Right ventricle myocardium superior (tissue), 1 donor: Measurements from ENCODE around the gene RAB8A. TPM values are rescaled to one million over a fixed set of nuclear protein-coding genes. Genes with fewer than 3 reads are reported as not detected.
A peak's percentile ranks its signal among the peaks of the same experiment; 100 is the strongest.
"Not testable (repeated sequence)": the region's sequence is repeated elsewhere in the genome, so short reads cannot be mapped to it uniquely, and the experiment has no call there.

Experiments
- ATAC-seq: fragments of 200-7000 bp; cut with Tn5 transposase; one replicate; pipeline ENCODE4 v1.9.1; 2020; ENCODE audit warnings: mild to moderate bottlenecking; ENCODE audit not compliant: poor library complexity
- DNase-seq: peaks from one replicate; pipeline ENCODE4 v3.0.0-alpha.2; 2020
- intact Hi-C: fragments of 100-400 bp; cut with DNase I; formaldehyde crosslinking; loops from one replicate; pipeline ENCODE4 v1.11.2; 2022
- total RNA-seq: library from RNA; stranded (reverse); fragmentation: NEBNext Ultra II Directional; extraction: Animal tissue kit (Norgen Biotek cat#: 25700); gene quantifications from one replicate; pipeline ENCODE4 v1.2.1, GENCODE V29; 2021
- donor health status: DM: no; HTN: yes; CAD: no; lungs with severe emphysema.

The RAB8A gene
- total RNA-seq, 1 donor from 2014 or later, result 16.8 TPM

DNA sequence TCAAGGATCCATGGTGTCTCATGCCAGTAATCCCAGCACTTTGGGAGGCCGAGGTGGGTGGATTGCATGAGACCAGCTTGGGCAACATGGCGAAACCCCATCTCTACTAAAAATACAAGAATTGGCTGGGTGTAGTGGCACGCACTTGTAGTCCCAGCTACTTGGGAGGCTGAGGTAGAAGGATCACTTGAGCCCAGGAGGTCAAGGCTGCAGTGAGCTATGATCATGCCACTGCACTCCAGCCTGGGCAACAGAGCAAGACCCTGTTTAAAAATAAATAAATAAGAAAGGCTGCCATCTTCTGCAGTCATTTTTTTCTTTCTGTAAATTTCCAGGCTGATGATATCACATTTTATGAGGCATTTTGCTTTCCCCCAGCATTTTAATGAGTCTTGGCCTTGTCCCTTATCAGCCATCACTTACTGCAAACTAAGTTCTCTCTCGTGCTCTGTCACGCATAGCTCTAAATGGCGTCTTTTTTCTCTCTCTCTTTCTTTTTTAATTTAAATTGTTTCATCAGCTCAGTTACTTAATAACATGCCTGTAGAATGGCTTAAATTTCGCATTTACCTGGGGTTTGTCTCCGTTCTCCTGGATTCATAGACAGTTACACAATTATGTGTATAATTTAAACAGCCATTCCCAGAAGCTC is 12.2 kb upstream of the RAB8A start:
- DNase-seq, intact Hi-C loops, ATAC-seq: not testable (repeated sequence)

GRCh38 chr19:16100524-16100923 is 11.2 kb upstream of the RAB8A start:
- ATAC-seq (no peak), DNase-seq (no peak)
- intact Hi-C loops, result no loop called here

DNA sequence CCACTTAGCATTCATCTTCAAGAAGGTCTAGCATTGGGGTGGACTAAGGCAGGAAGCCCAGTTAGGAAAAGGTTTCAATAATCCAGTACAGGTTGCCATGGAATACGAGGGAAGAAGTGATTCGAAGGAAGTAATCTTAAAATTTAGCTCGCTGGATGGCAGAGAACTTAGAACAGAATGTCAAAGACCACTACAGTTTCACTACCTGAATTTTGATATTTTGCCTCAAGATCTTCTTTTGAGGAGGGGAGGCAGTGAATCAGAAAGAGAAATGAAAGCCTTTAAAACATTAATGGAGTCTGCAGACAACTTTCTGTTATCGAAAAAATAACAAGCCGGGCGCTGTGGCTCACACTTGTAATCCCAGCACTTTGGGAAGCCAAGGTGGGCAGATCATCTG is 7.0 kb upstream of the RAB8A start:
- intact Hi-C loops, result no loop called here
- DNase-seq, result no peak
- no peak for ATAC-seq

DNA sequence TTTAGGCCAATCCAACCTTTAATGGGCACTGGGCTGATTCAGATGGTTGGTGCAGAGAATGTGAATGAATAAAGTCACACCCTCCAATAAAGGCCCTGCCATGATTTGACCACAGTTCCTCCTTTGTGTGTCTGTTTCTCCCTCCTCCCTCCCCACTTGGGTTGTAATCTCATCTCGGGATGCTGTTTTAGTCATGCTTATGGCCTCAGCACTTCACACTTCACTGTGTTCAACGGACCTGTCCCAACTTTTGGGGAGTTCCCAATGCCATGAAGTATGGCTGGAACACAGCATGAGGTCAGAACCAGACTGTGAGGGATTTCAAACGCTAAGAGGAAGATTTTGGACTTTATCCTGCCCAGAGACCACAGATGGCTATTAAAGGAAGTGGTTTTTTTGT is 5.6 kb upstream of the RAB8A start:
- intact Hi-C loops, result no loop called here
- DNase-seq, result no peak
- no peak for ATAC-seq

DNA sequence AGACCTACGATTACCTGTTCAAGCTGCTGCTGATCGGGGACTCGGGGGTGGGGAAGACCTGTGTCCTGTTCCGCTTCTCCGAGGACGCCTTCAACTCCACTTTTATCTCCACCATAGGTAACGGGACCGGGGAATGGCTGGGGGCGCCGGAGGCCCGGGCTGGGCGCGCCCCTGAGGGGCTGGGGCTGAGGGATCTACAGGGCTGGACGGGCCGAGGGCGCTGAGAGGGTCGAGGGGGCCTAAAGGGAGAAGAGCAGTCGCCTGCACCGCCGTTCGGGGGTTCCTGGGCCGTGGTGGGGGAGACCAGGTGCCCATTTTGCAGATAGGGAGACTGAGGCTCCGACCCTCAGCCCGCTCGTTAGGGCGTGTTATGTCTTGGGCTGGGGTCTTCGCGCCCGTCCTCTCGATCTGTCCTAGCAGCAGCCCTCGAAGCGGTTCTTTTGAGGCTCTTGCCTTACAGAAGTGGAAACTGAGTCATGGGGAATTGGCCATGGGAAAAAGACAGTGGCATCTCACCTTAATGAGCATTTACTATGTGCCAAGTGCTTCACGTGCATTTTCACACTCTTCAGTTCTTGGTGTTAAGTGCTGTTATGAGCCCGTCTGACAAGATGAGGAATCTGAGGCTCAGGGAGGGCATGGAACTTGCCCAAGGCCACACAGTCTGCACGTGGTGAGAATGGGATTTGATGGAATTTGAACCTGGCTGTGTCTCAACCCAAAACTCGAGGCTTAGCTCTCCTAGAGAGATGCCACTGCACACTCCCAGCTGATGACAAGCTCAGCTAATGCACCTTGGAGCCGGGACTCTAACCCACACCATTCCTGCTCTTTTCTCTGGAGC is 442 bp downstream of the RAB8A start:
- DNase-seq, result no peak
- peak; percentile 1 for ATAC-seq
- intact Hi-C loops, result loop anchor here (5.0 kb wide), 1 partner anchor 35 kb away; the partner anchor contains the start of gene TPM4

DNA sequence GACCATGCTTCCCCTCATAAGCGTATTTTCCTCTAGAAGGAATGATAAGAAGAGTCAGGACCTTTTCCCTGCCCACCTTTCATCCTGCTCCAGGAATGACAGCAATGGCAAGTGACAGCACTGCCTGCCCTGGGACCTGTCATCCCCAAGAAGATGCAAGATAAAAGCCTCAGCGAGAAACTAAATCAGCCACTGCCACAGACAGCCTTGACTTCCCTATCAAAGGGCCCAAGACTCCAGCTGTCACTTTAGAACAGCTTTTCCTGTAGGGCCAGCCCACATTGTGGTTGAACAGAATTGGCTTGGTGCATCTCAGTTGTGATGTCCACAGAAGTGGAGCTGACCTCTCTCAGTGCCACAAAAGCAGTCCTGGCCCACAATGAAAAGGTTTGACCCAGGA is 1.1 kb downstream of the RAB8A start:
- ATAC-seq (no peak), DNase-seq (no peak)
- intact Hi-C loops, result loop anchor here (5.0 kb wide), 1 partner anchor 35 kb away; the partner anchor contains the start of gene TPM4

DNA sequence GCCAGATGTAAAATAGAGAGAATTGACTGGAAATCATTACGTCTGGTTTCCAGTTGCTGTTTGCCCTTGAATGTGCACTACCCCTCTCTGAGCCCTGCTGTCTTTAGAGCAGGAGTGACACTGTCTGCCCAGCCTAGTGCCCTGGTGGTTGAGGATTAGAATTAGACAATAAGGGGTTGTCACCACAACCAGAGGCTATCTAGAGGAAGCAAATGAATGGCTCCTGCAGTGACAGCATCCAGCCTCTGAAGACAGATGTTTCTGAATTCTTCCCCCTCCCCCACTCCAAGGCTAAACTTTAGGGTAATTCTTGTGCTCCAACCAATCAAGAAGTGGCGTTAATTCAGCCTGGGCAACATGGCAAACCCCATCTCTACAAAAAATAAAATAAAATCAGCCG is 2.0 kb downstream of the RAB8A start:
- intact Hi-C loops, result loop anchor here (5.0 kb wide), 1 partner anchor 36 kb away; the partner anchor contains the start of gene TPM4
- ATAC-seq (no peak), DNase-seq (no peak)

DNA sequence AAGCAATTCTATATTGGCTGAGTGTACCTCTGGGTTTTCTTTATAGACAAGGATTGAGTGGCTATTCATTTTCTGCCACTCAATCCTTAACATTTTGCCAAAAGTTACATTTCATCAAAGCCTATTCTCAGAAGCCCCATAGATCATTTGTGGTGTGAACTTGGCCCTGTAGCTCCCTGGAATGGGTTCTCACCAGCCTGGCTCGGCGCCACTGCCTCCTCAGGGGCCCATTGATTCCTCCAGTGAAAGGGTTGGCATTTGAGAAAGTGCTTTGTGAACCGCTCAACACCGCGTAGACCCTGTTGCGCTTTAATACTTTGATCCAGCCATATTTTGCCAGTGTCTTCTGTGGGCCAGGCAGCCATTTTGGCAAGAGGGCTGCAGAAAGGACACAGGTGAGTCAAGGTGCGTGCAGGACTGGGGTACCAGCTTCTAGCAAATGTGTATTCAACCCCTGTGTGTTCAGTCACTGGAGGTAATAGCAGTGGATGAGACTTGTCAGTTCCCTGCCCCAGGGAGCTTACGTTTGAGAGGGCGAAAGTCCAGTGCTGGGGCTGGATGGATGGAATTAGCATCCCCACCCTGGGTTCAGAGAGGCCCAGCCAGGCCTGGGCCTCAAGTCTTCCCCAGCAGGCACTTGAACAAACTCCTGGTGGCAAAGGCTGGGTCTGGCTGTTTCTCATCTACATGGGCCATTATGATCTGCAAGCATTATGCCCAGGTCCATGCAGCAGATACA is 3.8 kb downstream of the RAB8A start:
- intact Hi-C loops, result no loop called here
- DNase-seq (no peak), ATAC-seq (no peak)

DNA sequence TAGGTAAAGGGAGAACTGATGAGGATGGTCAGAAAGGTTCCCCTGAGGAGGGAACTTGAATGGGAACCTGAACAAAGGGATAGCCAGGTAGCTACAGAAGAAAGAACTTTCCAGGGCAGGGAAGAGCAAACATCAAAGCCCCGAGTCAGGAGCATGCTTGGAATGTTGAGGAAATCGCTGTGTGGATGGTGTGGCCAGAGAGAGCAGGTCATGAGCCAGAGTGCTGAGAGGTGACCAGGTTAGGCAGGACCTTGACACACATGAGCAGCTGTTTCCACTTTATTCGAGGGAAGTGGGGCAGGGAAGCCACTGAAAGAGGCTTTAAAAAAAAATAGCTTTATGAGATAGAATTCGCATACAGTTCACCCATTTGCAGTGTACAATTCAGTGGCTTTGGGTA is 4.4 kb downstream of the RAB8A start:
- intact Hi-C loops, result no loop called here
- DNase-seq, result no peak
- no peak for ATAC-seq

DNA sequence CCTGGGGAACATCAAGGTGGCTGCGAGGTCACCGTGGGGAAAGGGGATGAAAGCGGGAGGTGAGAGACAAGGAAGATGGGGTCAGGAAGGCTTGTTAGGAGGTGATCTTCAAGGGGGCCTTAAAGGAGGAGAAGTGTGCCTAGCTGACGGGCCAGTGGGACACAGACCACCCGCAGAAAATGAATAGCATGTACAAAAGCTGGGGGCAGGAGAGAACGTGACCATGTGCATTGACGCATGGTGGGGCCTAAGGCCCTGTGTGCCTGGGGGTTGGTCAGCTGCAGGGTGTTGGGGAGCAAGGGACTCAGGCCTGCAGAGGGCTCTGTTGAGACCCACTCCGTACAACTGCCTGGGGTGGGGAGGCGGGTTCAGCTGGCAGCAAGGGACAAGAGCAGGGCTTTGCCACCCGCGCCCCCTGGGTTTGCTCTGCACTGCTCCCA is 5.9 kb downstream of the RAB8A start:
- intact Hi-C loops, result no loop called here
- ATAC-seq (no peak), DNase-seq (no peak)

GRCh38 chr19:16118489-16119033 is 6.9 kb downstream of the RAB8A start:
- ATAC-seq, result peak; percentile 48
- intact Hi-C loops, result no loop called here

DNA sequence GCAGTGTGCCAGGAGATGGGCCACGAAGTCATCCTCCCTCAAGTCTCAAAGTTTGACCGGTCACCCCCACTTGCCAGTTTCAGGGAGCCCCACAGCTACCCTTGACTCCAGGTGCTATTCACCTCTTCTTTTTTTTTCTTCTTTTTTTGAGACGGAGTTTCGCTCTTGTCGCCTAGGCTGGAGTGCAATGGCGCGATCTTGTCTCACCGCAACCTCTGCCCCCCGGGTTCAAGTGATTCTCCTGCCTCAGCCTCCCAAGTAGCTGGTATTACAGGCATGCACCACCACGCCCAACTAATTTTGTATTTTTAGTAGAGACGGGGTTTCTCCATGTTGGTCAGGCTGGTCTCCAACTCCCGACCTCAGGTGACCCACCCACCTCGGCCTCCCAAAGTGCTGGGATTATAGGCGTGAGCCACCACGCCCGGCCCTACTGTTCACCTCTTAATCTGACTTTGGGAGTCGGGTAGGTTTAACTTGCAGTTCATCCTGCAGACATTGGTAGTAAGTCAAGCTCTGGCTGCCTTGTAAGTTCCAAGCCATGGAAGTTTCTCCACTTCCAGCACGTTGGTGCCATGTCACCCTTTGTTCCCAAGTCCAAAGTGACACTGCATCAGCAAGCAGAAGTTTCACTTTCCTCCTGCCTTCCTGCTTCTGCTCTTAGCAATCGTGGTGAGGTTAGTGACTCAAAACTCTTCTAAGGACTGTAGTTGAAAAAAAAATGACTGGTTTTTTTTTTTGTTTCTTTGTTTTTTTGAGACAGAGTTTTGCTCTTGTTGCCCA is 7.6 kb downstream of the RAB8A start:
- ATAC-seq, DNase-seq, intact Hi-C loops: not testable (repeated sequence)

More at GRCh38 chr19:16118489-16119033, 6.9 kb downstream of the RAB8A start:
- peak; percentile 59 for DNase-seq

- DNase-seq, result no peak
- intact Hi-C loops, result no loop called here
- no peak for ATAC-seq
Observed at GRCh38 chr19:16121141-16121540, 9.5 kb downstream of the RAB8A start.

GRCh38 chr19:16121967-16122366 is 10.3 kb downstream of the RAB8A start:
- intact Hi-C loops, result no loop called here
- ATAC-seq (no peak), DNase-seq (no peak)

- intact Hi-C loops, result no loop called here
- ATAC-seq, result no peak
Observed at GRCh38 chr19:16124953-16125352, 13.3 kb downstream of the RAB8A start.

DNA sequence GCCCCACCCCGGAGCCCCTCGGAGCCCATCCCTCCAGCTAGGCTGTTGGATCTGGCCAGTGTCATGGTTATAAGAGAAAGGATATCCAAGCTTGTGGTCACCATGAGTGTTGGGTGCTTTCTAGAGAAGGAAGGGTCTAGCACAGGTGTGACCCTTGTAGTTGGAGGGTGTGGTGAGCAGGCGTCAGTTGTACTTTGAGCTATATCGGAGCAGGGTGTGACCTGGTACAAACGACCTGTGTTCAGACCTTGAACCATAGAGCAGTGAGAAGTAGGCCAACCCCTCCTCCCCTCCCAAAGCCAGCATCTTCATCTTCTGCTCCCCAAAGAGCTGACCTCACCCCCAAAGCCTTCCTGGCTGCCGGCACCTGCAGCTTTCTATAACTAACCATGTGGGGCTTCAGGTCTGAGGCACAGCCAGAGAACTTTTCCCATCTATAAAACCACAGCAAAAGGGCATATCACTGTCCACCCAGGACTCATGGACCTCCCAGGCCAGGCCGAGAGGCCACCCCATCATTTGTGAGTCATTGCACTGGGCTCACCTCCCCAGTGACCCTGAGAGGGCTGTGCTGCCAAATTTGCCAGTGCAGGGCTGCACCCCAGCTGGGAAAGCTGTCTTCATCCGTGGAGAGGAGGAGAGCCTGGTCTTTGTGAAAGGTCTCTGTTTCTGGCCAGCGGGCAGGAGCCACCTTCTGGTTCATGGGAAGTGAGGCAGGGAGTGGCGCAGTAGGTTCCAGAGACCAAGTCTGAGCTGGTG is 14.2 kb downstream of the RAB8A start:
- intact Hi-C loops, result no loop called here
- no peak for ATAC-seq
- no peak for DNase-seq

More at GRCh38 chr19:16124953-16125352, 13.3 kb downstream of the RAB8A start:
- DNase-seq, result no peak

DNA sequence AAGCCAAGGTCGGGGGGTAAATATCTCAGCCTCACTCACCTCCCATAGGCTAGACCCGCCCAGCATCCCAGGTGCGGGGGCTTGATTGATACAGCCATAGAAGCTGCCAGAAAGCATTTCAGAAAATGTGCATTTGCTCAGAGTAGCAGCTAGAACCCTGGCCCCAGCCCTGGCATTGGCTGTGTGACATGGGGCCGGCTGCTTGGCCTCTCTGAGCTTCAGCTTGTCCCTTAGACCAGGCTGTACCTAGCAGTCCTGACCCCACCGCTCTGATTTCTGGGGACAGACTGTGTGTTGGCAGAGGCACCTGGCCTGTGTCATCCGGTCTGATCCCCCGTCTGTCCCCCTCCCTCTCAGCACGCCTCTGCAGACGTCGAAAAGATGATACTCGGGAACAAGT is 15.4 kb downstream of the RAB8A start:
- intact Hi-C loops, result no loop called here
- ATAC-seq (no peak), DNase-seq (no peak)
